DMS 273 (cell line): ENCODE measurements around the gene MOV10L1.

ENCODE experiments used
- DNase-seq: peaks from one replicate; lab custom pipeline; 2025; ENCODE audit not compliant: unreplicated experiment; lab: John Stamatoyannopoulos, UW

MOV10L1 gene

DNA sequence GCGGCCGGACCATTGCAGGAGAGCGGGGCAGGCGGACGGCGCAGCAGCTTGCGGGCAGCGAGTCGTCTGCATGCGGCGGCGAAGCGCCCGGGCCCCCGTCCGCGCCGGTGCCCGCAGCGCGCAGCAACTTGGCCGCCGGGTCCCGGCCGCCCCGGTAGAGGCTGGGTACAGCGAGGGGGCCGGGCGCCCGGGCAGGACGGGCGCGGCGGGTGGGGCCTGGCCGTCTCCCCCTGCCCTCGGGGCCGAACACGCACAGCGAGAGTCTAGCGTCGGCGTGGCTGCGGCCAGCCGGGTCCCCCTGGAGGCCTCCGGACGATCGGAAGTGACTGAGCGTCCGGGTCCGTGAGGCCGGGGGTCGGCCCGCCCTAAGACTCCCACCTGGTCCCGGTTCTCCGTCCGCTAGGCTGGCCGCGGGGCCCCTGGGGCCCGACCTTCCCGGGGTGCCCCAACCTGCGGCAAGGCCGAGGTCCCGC is 95.1 kb downstream of the MOV10L1 start:
- DNase-seq: no peak

DNA sequence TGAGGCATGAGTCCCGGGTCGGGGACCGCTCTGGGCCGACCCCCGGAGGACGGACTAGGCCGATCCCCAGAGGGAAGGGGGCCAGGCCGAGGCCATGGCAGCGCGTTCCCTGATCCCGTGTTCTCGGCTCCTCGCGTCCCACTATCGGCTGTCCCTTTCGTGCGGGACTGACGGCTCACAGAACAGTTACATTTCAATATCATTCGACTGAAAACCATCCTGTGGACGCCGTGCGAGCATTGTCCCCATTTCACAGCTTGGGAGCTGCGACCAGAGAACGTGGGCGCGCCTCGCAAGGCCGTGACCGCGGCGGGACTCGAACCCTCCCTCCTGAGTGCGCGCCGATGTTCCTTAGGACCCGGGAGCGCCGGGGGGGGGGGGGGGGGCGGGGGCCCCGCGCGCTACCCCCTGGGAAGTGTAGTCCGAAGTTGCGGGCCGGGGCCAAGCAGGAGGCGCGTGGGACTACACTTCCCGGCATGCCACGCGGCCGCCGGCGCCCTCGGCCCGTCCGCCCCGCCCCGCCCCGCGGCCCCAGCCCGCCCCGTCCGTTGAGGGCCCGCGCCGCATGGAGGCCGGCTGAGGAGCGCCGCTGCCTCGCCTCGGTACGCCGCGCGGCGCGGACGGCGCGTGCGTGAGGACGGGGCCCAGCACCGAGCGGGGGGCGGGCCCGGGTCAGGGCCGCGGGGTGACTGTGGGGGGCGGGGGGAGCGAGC is 95.7 kb downstream of the MOV10L1 start, which contains the start of gene TRABD:
Gene TRABD (plus strand): TSS at position 539 of the 713 bp plus-strand sequence. CDS start 7,148 bp downstream, outside the sequence.
- DNase-seq: peak; percentile 92

DNA sequence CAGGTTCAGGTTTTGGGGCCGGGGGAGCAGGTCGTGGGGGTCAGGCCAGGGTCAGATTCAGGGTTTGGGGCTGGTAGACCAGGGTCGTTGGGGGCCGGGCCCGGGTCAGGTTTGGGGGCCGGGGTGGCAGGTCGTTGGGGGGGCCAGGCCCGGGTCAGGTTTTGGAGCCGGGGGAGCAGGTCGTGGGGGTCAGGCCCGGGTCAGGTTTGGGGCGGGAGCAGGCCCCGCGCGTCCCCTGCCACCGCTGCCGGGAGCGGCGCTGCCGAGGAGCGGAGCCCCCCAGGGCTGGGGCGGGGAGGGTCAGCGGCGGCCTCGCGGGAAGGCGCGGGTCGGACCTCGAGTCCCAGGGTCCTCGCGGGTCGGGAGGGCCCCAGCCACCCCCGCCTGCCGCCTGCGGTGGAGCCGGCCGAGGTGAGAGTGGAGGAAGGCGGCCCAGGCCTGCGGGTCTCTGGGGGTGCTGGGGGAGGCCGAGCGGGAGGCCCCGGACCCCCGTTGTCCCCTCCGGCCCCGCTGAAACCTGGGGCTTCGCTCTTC is 96.4 kb downstream of the MOV10L1 start:
- DNase-seq: no peak

DNA sequence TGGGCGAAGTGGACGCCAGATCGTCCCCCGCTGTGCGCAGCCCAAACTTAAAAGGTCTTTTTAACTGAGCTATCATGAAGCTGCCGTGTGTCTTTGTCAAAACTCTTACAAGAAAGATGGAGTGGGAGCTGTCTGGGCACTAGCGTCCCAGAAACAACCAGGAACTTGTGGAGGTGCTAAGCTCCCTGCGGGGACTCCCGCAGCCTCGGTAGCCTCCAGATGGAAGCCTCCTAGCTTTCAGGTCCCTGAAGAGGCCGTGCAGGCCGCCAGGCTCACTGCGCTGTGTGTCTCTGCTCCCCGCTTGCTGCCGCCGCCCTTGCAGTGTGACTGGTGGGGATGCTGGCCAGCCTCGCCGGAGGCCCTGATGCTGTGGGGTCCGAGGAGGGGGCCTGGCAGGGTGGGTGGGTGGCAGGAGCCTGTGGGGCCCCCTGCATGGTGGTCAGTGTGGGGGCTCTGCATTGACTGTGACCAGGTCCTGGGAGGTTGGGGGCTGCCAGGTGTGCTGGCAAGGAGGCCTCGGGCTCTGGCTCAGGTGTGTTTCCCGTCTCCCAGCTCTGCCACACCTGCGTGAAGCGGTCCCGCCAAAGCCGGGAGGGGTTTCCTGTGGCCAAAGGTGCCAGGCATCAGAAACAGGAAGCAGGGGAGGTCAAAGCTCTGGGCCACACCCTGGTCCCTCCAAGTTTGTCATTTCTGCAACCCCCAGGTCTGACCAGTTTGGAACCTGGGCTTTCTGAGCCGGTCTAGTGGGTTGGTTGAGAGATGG is 97.1 kb downstream of the MOV10L1 start:
- peak; percentile 67 for DNase-seq

DNA sequence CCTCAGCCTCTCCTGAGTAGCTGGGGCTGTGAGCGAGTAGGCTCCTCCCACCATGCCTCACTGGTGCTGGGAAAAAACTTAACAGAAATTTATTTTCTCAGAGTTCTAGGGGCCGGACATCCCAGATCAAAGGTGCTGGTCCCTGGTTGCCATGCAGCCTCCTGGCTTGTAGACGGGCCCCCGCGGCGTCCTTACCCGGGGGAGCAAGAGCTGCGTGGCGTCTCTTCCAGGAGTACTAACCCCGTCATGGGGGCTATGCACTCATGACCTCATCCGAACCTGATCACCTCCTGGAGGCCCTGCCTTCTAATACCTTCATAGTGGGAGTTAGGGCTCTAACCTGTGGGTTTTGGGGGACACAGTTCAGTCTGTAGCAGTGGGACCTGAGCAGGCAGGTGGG is 98.5 kb downstream of the MOV10L1 start:
- no peak for DNase-seq

DNA sequence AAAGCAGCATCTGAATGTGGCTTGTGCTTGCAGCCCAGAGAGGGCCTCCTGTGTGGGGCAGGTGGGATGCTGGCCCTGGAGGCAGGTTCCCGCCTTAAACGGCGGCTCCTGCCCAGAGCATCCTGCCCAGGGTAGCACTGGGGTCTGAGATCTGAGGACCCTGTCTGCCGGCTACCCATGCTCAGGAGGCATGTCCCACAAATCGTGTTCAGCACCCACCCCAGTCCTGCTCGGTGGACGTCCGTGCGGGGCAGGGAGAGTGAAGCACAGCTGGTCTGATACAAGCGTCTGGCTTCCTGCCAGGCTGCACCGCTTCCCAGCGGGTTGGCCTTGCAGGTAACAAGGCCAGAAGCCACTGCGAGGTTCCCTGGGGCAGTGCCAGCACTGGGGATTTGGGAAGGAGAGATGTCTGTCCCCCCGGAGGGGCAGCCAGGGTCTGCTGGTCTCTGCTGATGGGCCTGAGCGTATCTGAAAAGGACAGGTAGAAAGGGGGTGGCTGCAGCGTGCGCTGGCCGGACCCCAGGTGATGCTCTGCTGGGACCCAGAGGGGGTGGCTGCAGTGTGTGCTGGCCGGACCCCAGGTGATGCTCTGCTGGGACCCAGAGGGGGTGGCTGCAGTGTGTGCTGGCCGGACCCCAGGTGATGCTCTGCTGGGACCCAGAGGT is 99.5 kb downstream of the MOV10L1 start:
- peak; percentile 55 for DNase-seq

DNA sequence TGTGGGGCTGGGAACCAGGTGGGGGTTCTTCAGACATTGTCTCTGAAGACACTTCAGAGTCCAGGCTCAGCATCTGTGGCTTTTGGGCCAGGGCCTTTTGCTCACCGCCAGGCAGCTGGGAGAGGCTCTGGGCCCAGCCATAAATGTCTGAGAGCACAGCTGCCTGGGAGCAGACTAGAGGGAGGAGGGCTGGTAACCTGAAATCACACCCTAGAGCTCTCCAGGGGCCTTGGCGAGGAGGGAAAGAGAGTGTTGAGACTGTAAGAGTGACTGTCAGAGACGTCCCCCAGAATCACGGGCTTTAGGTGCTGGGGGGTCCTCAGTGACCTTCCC is 100.0 kb downstream of the MOV10L1 start:
- peak; percentile 72 for DNase-seq

DNA sequence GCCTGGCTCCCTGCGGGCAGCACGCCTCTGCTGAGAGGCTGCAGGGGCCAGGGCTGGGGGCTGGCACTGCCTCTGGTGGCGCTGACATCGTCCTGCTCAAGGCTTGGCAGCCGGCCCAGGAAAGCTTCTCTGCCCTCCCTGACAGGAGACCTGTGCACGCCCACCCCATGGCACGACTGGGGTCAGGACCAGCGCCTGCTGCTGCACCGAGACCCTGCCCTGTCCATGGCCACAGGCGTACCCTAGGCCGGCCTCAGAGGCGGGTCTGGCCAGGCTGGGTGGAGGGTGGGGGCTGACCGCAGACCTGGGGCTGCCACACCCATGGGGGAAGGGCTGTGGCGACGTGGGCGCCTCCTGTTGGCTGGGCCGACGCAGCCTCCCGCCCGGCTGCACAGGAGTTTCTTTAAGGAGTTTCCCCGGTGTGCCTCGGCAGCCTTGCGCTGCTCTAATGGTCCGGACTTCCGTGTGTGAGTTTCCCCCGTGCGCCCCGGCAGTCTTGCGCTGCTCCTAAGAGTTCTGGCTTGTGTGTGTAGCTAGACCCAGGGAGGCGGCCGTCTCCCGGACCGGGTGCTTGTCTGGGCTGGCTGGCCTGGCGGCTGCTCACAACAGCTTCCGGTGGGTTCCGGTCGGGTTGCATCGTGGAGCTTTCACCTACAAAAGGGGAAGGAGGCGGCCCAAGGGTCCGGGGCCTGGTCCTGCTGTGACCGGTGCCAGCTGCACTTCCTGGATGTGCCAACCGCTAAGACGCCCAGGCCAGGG is 100.6 kb downstream of the MOV10L1 start:
- DNase-seq: peak; percentile 72

DNA sequence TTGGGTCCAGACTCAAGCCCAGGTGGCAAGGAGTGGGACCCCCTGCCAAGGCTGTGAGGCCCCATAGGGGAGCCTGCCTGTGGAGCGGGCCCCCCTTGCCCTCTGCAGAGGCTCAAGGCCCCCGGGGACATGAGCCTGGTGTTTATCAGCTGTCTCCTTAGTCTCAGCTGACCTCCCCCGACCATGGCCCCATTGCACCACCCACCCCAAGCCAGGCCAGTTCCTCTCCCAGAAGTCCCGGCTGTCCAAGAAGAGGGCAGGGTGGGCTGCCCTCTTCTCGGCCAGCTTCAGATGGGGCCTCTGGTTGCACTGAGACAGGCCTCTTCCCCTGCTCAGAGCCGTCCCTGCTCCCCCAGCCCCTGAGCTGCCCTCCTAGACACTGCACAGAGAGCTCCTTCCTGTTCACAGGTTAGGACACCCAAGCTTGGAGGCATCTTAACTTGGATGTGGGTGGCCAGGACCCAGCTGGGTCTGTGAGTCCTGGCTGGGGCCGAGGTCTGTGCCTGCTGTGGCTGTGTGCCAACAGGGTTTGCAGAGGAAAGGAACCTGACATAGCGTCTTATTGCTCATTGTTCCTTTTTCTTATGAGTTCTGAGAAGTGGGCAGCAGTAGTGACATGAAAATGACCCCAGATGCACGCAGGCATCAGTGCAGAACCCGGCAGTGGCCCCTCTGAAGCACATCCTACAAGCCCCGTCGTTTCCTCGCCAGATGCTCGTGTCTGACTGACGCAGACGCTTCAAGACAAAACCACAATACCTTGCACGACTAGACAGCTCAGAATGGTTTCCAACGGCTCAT is 101.3 kb downstream of the MOV10L1 start:
- no peak for DNase-seq

DNA sequence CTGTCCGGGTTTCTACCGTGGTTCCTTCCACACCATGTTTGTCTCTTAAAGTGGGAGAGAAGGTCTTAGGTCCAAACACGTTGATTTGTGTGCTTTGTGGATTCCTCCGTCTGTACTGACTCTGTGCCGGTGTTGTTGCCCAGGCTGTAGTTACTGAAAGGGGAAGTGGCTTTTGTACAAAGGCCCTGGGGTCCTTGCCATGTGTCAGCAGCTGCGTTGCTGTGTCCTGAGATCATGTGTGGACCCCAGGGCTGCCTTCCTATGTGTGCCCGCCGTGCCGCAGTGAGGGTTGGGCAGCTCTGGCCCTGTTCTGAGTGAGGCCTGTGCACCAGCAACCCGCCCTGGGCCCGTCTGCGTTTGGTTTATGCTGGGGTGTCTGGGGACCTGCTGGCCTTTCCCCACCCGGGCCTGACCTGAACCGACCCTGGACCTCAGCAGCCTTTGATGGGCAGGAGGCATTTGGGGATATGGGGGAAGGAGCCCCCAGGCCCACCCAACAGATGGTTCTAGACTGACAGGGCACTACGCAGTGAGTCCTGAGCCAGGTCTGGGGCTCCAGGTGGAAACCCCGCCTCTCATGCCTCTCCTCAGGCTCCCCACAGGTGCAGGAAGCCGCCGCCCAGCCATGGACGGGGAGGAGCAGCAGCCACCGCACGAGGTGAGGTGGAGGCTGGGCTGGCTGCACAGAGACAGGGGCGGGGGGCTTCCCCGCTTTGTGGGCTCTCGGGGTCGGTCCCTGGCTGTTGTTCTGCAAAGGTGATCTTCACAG is 102.8 kb downstream of the MOV10L1 start:
- no peak for DNase-seq

DNA sequence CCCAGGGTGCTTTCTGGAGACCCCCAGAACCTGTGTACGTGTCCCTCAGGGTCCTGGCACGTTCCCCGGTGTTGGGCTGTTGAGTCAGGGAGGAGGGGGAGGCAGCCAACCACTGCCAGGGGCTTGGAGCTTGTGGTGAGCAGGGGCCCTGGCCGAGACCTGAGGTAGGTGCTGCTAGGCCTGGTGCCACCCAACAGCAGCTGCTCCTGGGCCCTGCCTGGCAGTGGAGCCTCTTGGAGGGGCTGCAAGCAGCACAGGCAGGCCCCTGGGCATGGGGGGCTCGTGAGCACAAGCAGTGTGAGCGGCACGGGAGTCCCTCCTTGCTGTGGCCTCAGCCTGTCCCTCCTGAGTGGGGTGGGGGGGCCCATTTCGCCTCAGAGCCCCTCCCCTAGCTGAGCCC is 103.8 kb downstream of the MOV10L1 start:
- DNase-seq: no peak

DNA sequence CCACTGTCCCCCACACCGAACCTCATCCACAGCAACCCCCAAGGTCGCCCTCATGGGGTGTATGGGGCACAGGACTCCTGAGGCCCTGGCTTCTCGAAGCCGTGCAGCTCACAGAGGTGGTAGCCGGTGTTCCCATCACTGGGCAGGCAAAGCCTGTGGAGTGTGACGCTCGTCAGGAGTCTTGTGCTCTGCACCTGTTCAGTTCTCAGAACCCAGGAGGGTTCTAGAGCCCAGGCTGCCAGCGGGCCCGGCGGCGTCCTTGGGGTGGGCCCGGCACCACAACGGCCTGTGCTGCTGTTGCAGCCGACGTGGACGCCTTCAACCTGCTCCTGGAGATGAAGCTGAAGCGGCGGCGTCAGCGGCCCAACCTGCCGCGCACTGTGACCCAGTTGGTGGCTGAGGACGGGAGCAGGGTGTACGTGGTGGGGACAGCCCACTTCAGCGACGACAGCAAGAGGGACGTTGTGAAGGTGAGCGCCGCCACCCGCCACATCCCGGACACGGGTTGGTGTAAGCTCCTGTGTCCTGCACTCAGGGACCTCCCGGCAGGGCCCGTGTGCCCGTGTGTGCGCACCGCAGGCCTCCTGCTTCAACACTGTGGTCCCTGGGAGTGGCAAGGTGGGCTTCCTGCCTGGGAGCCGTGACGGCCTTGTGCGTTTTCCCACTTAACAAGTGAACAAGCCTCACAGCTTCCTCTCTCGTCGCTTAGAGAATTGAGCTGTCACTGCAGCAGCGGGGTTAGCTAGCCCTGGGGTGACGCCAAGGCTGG is 104.4 kb downstream of the MOV10L1 start:
- no peak for DNase-seq

DNA sequence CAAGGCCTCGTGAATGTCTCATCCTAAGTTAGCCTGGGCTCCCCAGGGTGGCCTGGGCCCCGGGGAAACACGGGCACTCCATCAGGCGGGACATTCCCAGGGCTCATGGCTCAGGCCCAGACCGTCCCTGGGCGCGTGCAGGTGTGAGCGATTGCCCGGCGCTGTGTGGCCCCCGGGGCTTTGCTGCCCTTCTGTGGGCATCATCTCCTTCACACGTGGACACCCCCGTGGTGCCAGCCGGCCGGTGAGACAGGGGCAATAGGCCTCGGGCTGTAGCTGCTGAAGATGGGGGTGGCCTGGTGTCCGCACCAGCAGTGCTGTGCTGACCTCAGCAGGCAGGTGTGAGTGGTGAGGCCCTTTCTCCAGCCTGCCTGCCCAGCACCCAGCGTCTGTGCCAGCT is 106.5 kb downstream of the MOV10L1 start:
- DNase-seq: no peak

DNA sequence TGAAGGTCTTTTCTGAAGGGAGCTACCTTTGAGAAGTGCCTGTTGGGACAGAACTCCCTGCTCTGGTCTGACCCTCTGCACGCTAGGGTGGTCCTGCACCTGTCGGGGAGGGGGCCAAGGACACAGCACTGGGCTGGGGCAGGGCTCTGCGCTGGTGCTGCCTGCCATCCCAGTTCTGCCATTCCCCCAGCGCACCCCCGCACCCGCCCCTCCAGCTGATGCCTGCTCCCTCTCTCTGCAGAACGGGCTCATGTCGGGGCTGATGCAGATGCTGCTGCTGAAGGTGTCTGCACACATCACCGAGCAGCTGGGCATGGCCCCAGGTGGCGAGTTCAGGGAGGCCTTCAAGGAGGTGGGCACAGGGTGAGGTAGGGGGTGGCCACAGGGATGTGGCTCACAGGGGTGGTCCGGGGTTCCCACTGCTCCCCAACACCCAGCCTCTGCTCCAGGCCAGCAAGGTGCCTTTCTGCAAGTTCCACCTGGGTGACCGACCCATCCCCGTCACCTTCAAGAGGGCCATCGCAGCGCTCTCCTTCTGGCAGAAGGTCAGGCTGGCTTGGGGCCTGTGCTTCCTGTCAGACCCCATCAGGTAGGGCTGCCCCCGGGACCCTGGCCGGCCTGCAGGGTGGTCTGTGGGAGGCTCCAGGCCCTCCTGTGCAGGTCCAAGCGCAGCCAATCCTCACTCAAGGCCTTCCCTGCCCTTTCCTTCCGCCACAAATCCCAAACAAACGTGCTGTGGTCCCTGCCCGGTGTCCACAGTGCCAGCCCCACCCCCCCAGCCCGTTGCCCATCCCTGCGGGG is 107.4 kb downstream of the MOV10L1 start:
- DNase-seq: no peak

DNA sequence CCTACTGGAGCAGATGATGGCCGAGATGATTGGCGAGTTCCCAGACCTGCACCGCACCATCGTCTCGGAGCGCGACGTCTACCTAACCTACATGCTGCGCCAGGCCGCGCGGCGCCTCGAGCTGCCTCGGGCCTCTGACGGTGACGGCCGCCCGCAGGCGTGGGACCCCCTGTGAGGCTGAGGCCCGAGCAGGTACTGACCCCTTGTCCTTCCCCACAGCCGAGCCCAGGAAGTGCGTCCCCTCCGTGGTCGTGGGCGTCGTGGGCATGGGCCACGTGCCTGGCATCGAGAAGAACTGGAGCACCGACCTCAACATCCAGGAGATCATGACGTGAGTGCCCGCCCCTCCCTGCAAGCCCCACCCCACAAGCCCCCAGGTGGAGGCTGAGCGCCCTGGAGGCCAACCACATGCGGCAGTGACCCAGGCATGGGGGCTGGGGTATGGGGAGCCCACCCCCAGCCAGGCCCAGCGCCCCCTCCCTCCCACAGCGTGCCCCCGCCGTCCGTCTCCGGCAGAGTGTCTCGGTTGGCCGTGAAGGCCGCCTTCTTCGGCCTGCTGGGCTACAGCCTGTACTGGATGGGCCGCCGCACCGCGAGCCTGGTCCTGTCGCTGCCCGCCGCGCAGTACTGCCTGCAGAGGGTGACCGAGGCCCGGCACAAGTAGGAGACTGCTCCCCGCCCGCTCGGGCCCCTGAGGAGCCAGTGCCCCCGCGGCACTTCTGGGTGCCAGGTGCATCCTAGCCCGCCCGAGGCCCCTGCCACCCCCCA is 108.2 kb downstream of the MOV10L1 start:
- DNase-seq: no peak

DNA sequence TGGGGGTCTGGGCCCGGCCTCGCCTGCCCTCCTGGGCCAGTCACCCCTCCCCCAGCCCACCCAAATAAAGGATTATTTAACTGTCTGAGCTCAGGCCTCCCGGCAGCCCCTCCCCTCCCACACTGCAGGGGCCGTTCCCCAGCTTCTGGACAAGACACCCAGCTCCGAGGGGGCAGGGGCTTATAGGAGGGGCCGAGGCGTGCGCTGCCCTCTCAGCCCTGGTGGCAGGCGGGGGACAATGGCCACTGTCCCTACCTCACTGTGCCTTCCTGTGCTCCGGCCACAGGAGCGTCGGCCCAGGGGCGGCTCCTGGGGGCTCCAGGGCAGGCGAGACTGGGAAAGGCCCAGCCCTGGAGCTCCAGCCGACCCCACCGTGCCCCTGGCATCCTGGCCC is 108.8 kb downstream of the MOV10L1 start:
- DNase-seq: no peak

DNA sequence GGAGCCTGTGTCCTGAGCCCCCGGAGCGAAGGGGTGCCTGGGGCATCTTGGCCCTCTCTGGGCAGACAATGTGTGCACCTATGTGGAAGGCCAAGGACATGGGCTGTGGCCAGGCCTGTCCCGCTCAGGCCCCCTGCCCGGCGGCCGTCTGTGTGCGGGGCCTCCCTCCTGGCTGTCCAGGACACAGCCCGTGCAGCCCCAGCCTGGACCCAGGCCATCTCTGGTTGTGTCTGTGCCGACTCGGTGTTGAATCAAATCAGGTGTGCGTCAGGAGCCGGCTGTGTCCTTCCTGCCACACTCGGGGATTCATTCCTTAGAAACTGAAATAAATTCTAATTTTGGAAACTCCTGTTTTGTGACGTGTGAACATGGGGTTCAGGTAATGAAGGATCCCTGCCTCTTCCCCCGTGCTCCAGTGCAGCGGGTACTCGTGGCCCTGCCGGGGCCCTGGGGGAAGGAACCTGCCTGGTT is 109.5 kb downstream of the MOV10L1 start:
- no peak for DNase-seq
